Skeletal muscle cell (primary cell): ENCODE results near the gene RNF213.

Experiments used
- DNase-seq: peaks from one replicate; pipeline ENCODE4 v3.0.0-alpha.2; 2010; ENCODE audit warnings: low read depth
- H3K4me3 ChIP-seq: 2 replicates; pipeline ENCODE4 v1.5.1; 2011; ENCODE audit warnings: low read depth, mild to moderate bottlenecking, control low read depth, low read length, moderate library complexity

Gene RNF213

GRCh38 chr17:80374732-80375585 lies 114.3 kb downstream of the RNF213 start:
- no peak for DNase-seq
- H3K4me3 ChIP-seq, result no peak overlapping the region

- no peak for DNase-seq
- no peak overlapping the region for H3K4me3 ChIP-seq
Measured at GRCh38 chr17:80376531-80376930, 115.9 kb downstream of the RNF213 start.

- H3K4me3 ChIP-seq, result no peak overlapping the region
- DNase-seq, result no peak
Measured at GRCh38 chr17:80377798-80378197, 117.1 kb downstream of the RNF213 start.

- DNase-seq, result no peak
- no peak overlapping the region for H3K4me3 ChIP-seq
Measured at GRCh38 chr17:80379348-80379747, 118.7 kb downstream of the RNF213 start.

- no peak overlapping the region for H3K4me3 ChIP-seq
- no peak for DNase-seq
Measured at GRCh38 chr17:80380068-80380467, 119.4 kb downstream of the RNF213 start.

GRCh38 chr17:80380555-80381002 lies 119.9 kb downstream of the RNF213 start:
- no peak for DNase-seq
- no peak overlapping the region for H3K4me3 ChIP-seq

- no peak overlapping the region for H3K4me3 ChIP-seq
- no peak for DNase-seq
Measured at GRCh38 chr17:80381416-80381923, 120.8 kb downstream of the RNF213 start.

- DNase-seq, result no peak
- H3K4me3 ChIP-seq, result no peak overlapping the region
Measured at GRCh38 chr17:80382446-80382845, 121.8 kb downstream of the RNF213 start.

GRCh38 chr17:80382956-80383355 lies 122.3 kb downstream of the RNF213 start:
- DNase-seq, result no peak
- H3K4me3 ChIP-seq, result no peak overlapping the region

GRCh38 chr17:80384078-80384960 lies 123.7 kb downstream of the RNF213 start:
- H3K4me3 ChIP-seq, result no peak overlapping the region
- no peak for DNase-seq

GRCh38 chr17:80385046-80385445 lies 124.4 kb downstream of the RNF213 start:
- no peak for DNase-seq

GRCh38 chr17:80386341-80386740 lies 125.7 kb downstream of the RNF213 start:
- H3K4me3 ChIP-seq, result no peak overlapping the region

More at GRCh38 chr17:80385046-80385445, 124.4 kb downstream of the RNF213 start:
- no peak overlapping the region for H3K4me3 ChIP-seq

GRCh38 chr17:80387071-80387470 lies 126.4 kb downstream of the RNF213 start:
- no peak overlapping the region for H3K4me3 ChIP-seq
- no peak for DNase-seq

More at GRCh38 chr17:80386341-80386740, 125.7 kb downstream of the RNF213 start:
- no peak for DNase-seq

- no peak for DNase-seq
- H3K4me3 ChIP-seq, result no peak overlapping the region
Measured at GRCh38 chr17:80388175-80388574, 127.5 kb downstream of the RNF213 start.

- no peak for DNase-seq
- H3K4me3 ChIP-seq, result no peak overlapping the region
Measured at GRCh38 chr17:80388601-80389000, 127.9 kb downstream of the RNF213 start.

GRCh38 chr17:80389011-80389995 lies 128.7 kb downstream of the RNF213 start:
- no peak overlapping the region for H3K4me3 ChIP-seq
- DNase-seq, result peak; percentile 22

GRCh38 chr17:80393241-80393890 lies 132.7 kb downstream of the RNF213 start:
- DNase-seq, result no peak
- no peak overlapping the region for H3K4me3 ChIP-seq

- DNase-seq, result no peak
- no peak overlapping the region for H3K4me3 ChIP-seq
Measured at GRCh38 chr17:80393961-80394360, 133.3 kb downstream of the RNF213 start.
